Nephron (organoid): Measurements from ENCODE around the gene TCHP.

Experiments
- H3K27ac Mint-ChIP-seq, 3 experiments: 2 replicates each; pipeline ENCODE4 v1.8.0; 2020; ENCODE audit warnings: mixed read lengths in 3 of 3, mild to moderate bottlenecking in 2 of 3, moderate library complexity in 1 of 3
- H3K27me3 Mint-ChIP-seq: 2 replicates; pipeline ENCODE4 v1.8.0; 2021; ENCODE audit warnings: low read depth, mild to moderate bottlenecking, moderate library complexity, mixed read lengths
- H3K36me3 Mint-ChIP-seq: 2 replicates; pipeline ENCODE4 v1.8.0; 2020; ENCODE audit warnings: low read depth, mixed read lengths
- H3K4me1 Mint-ChIP-seq: 2 replicates; pipeline ENCODE4 v1.8.0; 2020; ENCODE audit warnings: mixed read lengths
- H3K4me3 Mint-ChIP-seq, 3 experiments: 2 replicates each; pipeline ENCODE4 v1.8.0; 2020; ENCODE audit warnings: mild to moderate bottlenecking in 3 of 3, mixed read lengths in 3 of 3, moderate library complexity in 2 of 3
- H3K9me3 Mint-ChIP-seq: 2 replicates; pipeline ENCODE4 v1.8.0; 2020; ENCODE audit warnings: mixed read lengths
- TF ChIP-seq, protein P1 (sequence below), 3 experiments: fragments of 200-600 bp; sonication (generic); IDR thresholded peaks; one replicate each; pipeline ENCODE4 v1.5.0; 2021; ENCODE audit warnings: antibody characterized with exemption in 3 of 3; ENCODE audit not compliant: unreplicated experiment in 3 of 3

The TCHP gene

DNA sequence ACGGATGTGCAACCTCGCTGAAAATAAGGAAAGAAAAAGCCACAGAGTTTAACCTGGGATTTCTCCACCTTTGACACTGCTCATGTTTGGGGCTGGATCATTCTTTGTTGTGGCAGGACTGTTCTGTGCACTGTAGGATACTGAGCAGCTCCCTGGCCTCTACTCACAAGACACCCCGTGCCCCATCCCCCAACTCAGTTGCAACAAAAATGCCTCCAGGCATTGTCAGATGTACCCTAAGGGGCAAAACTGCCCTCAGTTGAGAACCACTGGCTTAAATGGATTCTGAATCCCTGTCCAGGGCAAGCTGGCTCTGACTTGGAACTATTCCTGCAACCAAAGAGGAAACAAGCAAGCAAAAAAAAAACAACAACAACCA, 21.8 kb upstream of the TCHP start:
- H3K27me3 Mint-ChIP-seq: peaks cover 18% of the 10 kb centered on the region
- no peak overlapping the region for H3K27ac Mint-ChIP-seq
- TF ChIP-seq, protein P1, sequence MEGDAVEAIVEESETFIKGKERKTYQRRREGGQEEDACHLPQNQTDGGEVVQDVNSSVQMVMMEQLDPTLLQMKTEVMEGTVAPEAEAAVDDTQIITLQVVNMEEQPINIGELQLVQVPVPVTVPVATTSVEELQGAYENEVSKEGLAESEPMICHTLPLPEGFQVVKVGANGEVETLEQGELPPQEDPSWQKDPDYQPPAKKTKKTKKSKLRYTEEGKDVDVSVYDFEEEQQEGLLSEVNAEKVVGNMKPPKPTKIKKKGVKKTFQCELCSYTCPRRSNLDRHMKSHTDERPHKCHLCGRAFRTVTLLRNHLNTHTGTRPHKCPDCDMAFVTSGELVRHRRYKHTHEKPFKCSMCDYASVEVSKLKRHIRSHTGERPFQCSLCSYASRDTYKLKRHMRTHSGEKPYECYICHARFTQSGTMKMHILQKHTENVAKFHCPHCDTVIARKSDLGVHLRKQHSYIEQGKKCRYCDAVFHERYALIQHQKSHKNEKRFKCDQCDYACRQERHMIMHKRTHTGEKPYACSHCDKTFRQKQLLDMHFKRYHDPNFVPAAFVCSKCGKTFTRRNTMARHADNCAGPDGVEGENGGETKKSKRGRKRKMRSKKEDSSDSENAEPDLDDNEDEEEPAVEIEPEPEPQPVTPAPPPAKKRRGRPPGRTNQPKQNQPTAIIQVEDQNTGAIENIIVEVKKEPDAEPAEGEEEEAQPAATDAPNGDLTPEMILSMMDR (IDR thresholded peaks at IDR 0.05; ENCODE audit: unreplicated experiment in 3 of 3): no peak
- H3K4me3 Mint-ChIP-seq: peak overlapping the region; percentile 91 to 98 (median 96)
- H3K4me1 Mint-ChIP-seq: peaks cover 37% of the 10 kb centered on the region
- H3K9me3 Mint-ChIP-seq: no peaks in the 10 kb centered on the region
- H3K36me3 Mint-ChIP-seq: no peaks in the 10 kb centered on the region

GRCh38 chr12:109878749-109879148, 21.3 kb upstream of the TCHP start:
- H3K4me1 Mint-ChIP-seq: peaks cover 37% of the 10 kb centered on the region
- H3K9me3 Mint-ChIP-seq: no peaks in the 10 kb centered on the region
- peaks cover 22% of the 10 kb centered on the region for H3K27me3 Mint-ChIP-seq
- peak overlapping the region; percentile 91 to 98 (median 96) for H3K4me3 Mint-ChIP-seq
- no peaks in the 10 kb centered on the region for H3K36me3 Mint-ChIP-seq
- TF ChIP-seq, protein P1 (IDR thresholded peaks at IDR 0.05; ENCODE audit: unreplicated experiment in 3 of 3): no peak
- no peak overlapping the region for H3K27ac Mint-ChIP-seq

DNA sequence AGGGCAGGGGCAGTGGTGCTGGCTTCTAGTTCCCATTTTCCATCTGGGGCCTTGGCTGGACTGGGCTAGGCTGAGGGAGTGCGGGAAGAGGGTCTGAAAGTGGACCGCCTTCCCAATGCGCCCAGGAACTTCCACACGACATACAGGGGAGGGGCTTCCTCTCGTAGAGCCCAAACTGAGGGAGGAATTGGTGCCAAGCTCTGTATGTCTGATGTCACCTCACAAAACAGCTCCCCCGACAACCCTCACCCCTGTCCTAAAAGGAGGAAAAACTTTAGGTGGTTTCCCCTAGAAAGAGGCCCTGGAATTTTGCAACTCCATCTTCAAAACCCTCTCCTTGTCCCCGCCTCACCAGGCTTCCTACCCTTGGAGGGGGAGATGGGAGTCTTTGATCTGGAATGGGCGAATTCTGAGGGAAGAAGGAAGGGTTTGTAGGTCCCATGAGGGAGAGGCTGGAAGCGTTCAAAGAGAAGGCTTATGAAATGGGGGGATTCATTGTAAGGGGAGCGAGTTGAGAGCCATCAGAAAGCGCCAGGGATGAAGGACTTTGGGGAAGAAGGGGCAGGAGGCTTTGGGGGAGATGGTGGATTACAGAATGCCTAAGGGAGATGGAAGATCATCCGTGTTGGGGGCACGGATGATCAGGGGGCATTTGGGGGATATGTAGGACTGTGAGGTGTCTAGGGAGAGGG, 20.6 kb upstream of the TCHP start:
- Mint-ChIP-seq H3K4me1 (peaks cover 37% of the 10 kb centered on the region), H3K9me3 (no peaks in the 10 kb centered on the region)
- TF ChIP-seq, protein P1 (IDR thresholded peaks at IDR 0.05; ENCODE audit: unreplicated experiment in 3 of 3): no peak

DNA sequence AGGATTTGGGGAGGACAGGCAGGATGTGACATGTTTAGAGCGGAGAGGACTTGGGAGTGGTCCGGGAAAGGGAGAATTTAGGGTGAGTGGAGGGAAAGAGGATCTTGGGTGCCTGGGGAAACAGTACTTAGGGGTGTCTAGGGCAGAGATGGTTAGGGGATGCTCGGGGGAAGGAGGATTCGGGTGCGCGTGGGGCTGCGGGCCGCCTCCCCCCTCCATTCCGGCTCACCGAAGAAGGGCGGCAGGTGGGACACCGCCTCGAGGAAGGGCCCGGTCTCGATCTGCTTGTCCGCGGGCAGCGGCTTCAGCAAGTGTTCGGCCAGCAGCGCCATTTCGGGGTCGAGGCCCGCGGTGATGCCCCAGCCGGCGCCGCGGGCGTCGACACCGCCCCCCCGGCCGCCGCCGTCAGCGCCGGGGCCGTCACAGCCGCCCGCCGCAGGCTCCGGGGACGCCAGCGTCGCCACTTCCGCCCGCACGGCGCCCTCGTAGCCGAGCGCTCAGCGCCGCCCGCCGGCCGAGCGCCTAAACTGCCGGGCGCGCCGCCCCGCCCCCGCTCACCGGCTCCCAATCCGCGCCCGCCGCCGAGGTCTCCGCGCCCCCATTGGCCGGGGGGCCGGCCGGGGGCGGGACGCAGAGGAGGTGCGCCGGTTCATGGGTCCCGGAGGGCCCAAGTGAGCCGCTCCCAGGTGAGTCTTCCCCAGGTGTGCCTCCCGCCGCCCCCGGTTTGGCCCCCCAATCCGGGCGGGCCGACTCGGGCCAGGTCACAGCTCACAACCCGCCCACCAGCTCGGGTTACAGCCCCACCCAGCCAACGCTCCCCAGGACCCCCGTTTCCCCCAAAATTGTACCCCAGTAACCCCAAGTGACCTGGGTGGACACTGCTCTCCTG, 19.8 kb upstream of the TCHP start, which contains the start of gene GLTP:
TSS of gene GLTP (minus strand) at position 499 of the 889 bp plus-strand sequence. CDS start at position 332, 167 bp downstream.
- TF ChIP-seq, protein P1 (IDR thresholded peaks at IDR 0.05; ENCODE audit: unreplicated experiment in 3 of 3): peak; percentile 42 to 50 (median 47)
- H3K36me3 Mint-ChIP-seq: no peaks in the 10 kb centered on the region
- peak within 1 kb of the TSS; percentile 91 to 98 (median 96) for H3K4me3 Mint-ChIP-seq
- H3K27ac Mint-ChIP-seq: peak within 1 kb of the TSS; percentile 34 to 59 (median 40)
- no peaks in the 10 kb centered on the region for H3K9me3 Mint-ChIP-seq
- peaks cover 32% of the 10 kb centered on the region for H3K27me3 Mint-ChIP-seq
- H3K4me1 Mint-ChIP-seq: peaks cover 37% of the 10 kb centered on the region

More for the DNA sequence above, 20.6 kb upstream of the TCHP start:
- peaks cover 25% of the 10 kb centered on the region for H3K27me3 Mint-ChIP-seq
- no peaks in the 10 kb centered on the region for H3K36me3 Mint-ChIP-seq
- H3K4me3 Mint-ChIP-seq: peak overlapping the region; percentile 91 to 98 (median 96)
- peak overlapping the region; percentile 34 to 59 (median 40) for H3K27ac Mint-ChIP-seq

GRCh38 chr12:109880938-109881337, 19.1 kb upstream of the TCHP start:
- Mint-ChIP-seq H3K9me3 (no peaks in the 10 kb centered on the region), H3K36me3 (no peaks in the 10 kb centered on the region), H3K4me1 (peaks cover 30% of the 10 kb centered on the region), H3K4me3 (peak overlapping the region; percentile 78 to 89 (median 83)), H3K27me3 (peaks cover 37% of the 10 kb centered on the region), H3K27ac (peak overlapping the region in 2 of 3 experiments; percentile 23 to 40)
- TF ChIP-seq, protein P1 (IDR thresholded peaks at IDR 0.05; ENCODE audit: unreplicated experiment in 3 of 3): no peak
